Activated T-helper 2 cell treated with anti-CD3 and anti-CD28 coated beads, Interferon-gamma antibody, Interleukin-2, Interleukin-4, amounts not matched to agents 10 μg/mL and 5 μg/mL and 100 μg/mL, durations not matched to agents 14 hours and 24 hours and 36 hours (primary cell): ENCODE results near the gene ENG. TPM values are rescaled to one million over a fixed set of nuclear protein-coding genes. Genes with fewer than 3 reads are reported as not detected.
"Not testable (repeated sequence)": the region's sequence is repeated elsewhere in the genome, so short reads cannot be mapped to it uniquely, and the experiment has no call there.

Experiments used
- DNase-seq: peaks from one replicate; pipeline ENCODE4 v3.0.0; 2021; ENCODE audit warnings: low spot score
- H3K27ac Mint-ChIP-seq: one replicate; pipeline ENCODE4 v1.8.0; 2021; ENCODE audit warnings: mixed read lengths
- H3K27me3 Mint-ChIP-seq: one replicate; pipeline ENCODE4 v1.8.0; 2021; ENCODE audit warnings: low read depth, mixed read lengths
- H3K36me3 Mint-ChIP-seq: one replicate; pipeline ENCODE4 v1.8.0; 2021; ENCODE audit warnings: low read depth, mixed read lengths
- H3K4me1 Mint-ChIP-seq: one replicate; pipeline ENCODE4 v1.8.0; 2021; ENCODE audit warnings: low read depth, mixed read lengths
- H3K4me3 Mint-ChIP-seq: one replicate; pipeline ENCODE4 v1.8.0; 2021; ENCODE audit warnings: low read depth, mild to moderate bottlenecking, moderate library complexity, mixed read lengths
- H3K9me3 Mint-ChIP-seq: one replicate; pipeline ENCODE4 v1.8.0; 2021; ENCODE audit warnings: mixed read lengths
- intact Hi-C: fragments of 100-400 bp; cut with micrococcal nuclease; formaldehyde crosslinking; loops from one replicate; pipeline ENCODE4 v1.15.1; 2023
- total RNA-seq: library from RNA; stranded (reverse); gene quantifications from 2 replicates; pipeline ENCODE4 v1.2.3, GENCODE V29; 2022

ENG gene
- total RNA-seq, 1 donor from 2014 or later: 27.5 TPM

GRCh38 chr9:127854960-127855359 lies 502 bp upstream of the ENG start:
- peak overlapping the region; percentile 42 for H3K27ac Mint-ChIP-seq
- peaks cover 6% of the 10 kb centered on the region for H3K9me3 Mint-ChIP-seq
- H3K27me3 Mint-ChIP-seq: no peaks in the 10 kb centered on the region
- H3K4me1 Mint-ChIP-seq: peaks cover 14% of the 10 kb centered on the region
- no peak for DNase-seq
- intact Hi-C loops: no loop called here
- peaks cover 27% of the 10 kb centered on the region for H3K36me3 Mint-ChIP-seq
- peak overlapping the region; percentile 21 for H3K4me3 Mint-ChIP-seq

- intact Hi-C loops: no loop called here
- Mint-ChIP-seq H3K9me3 (peaks cover 16% of the 10 kb centered on the region), H3K27ac (peak overlapping the region; percentile 80), H3K4me3 (peak overlapping the region; percentile 87), H3K36me3 (peaks cover 40% of the 10 kb centered on the region), H3K4me1 (peaks cover 14% of the 10 kb centered on the region), H3K27me3 (no peaks in the 10 kb centered on the region)
- no peak for DNase-seq
These were observed 910 bp downstream of the ENG start for GRCh38 chr9:127853312-127854183.

GRCh38 chr9:127852829-127853228 lies 1.6 kb downstream of the ENG start:
- intact Hi-C loops: no loop called here
- H3K27ac Mint-ChIP-seq: peak overlapping the region; percentile 17
- peaks cover 14% of the 10 kb centered on the region for H3K4me1 Mint-ChIP-seq
- H3K36me3 Mint-ChIP-seq: peaks cover 42% of the 10 kb centered on the region
- no peaks in the 10 kb centered on the region for H3K27me3 Mint-ChIP-seq
- peaks cover 18% of the 10 kb centered on the region for H3K9me3 Mint-ChIP-seq
- peak overlapping the region; percentile 87 for H3K4me3 Mint-ChIP-seq
- no peak for DNase-seq

GRCh38 chr9:127850286-127850830 lies 4.1 kb downstream of the ENG start:
- Mint-ChIP-seq H3K9me3 (peaks cover 18% of the 10 kb centered on the region), H3K27ac (no peak overlapping the region), H3K4me3 (no peak overlapping the region), H3K27me3 (no peaks in the 10 kb centered on the region), H3K36me3 (peaks cover 42% of the 10 kb centered on the region), H3K4me1 (peaks cover 14% of the 10 kb centered on the region)
- DNase-seq: no peak
- intact Hi-C loops: no loop called here

GRCh38 chr9:127848756-127849504 lies 5.5 kb downstream of the ENG start:
- Mint-ChIP-seq H3K9me3 (peaks cover 18% of the 10 kb centered on the region), H3K4me3 (no peak overlapping the region), H3K27ac (no peak overlapping the region), H3K36me3 (peaks cover 42% of the 10 kb centered on the region), H3K4me1 (peaks cover 14% of the 10 kb centered on the region), H3K27me3 (no peaks in the 10 kb centered on the region)
- intact Hi-C loops: no loop called here
- DNase-seq: no peak

- intact Hi-C loops: no loop called here
- H3K27ac Mint-ChIP-seq: no peak overlapping the region
- peaks cover 42% of the 10 kb centered on the region for H3K36me3 Mint-ChIP-seq
These were observed 6.4 kb downstream of the ENG start for GRCh38 chr9:127847833-127848755.

GRCh38 chr9:127847178-127847510 lies 7.3 kb downstream of the ENG start:
- peaks cover 18% of the 10 kb centered on the region for H3K9me3 Mint-ChIP-seq
- no peak for DNase-seq
- H3K27me3 Mint-ChIP-seq: no peaks in the 10 kb centered on the region
- peaks cover 5% of the 10 kb centered on the region for H3K4me1 Mint-ChIP-seq
- intact Hi-C loops: no loop called here
- H3K4me3 Mint-ChIP-seq: no peak overlapping the region
- H3K36me3 Mint-ChIP-seq: peaks cover 36% of the 10 kb centered on the region
- no peak overlapping the region for H3K27ac Mint-ChIP-seq

More at GRCh38 chr9:127847833-127848755, 6.4 kb downstream of the ENG start:
- H3K9me3 Mint-ChIP-seq: peaks cover 18% of the 10 kb centered on the region
- H3K27me3 Mint-ChIP-seq: no peaks in the 10 kb centered on the region
- no peak overlapping the region for H3K4me3 Mint-ChIP-seq
- no peak for DNase-seq
- H3K4me1 Mint-ChIP-seq: peaks cover 12% of the 10 kb centered on the region

- H3K36me3 Mint-ChIP-seq: peaks cover 31% of the 10 kb centered on the region
- no peaks in the 10 kb centered on the region for H3K27me3 Mint-ChIP-seq
- no peaks in the 10 kb centered on the region for H3K4me1 Mint-ChIP-seq
- H3K4me3 Mint-ChIP-seq: no peak overlapping the region
- no peak for DNase-seq
- H3K9me3 Mint-ChIP-seq: peaks cover 18% of the 10 kb centered on the region
- intact Hi-C loops: no loop called here
- H3K27ac Mint-ChIP-seq: no peak overlapping the region
These were observed 7.8 kb downstream of the ENG start for GRCh38 chr9:127846443-127847177.

- peaks cover 16% of the 10 kb centered on the region for H3K9me3 Mint-ChIP-seq
- H3K27me3 Mint-ChIP-seq, intact Hi-C loops, H3K4me1 Mint-ChIP-seq, H3K27ac Mint-ChIP-seq, DNase-seq, H3K4me3 Mint-ChIP-seq: not testable (repeated sequence)
- H3K36me3 Mint-ChIP-seq: peaks cover 21% of the 10 kb centered on the region
These were observed 8.8 kb downstream of the ENG start for GRCh38 chr9:127845619-127846018.

- H3K9me3 Mint-ChIP-seq: peaks cover 13% of the 10 kb centered on the region
- H3K27ac Mint-ChIP-seq: no peak overlapping the region
- no peak overlapping the region for H3K4me3 Mint-ChIP-seq
- intact Hi-C loops: no loop called here
- H3K27me3 Mint-ChIP-seq: no peaks in the 10 kb centered on the region
- no peak for DNase-seq
- H3K4me1 Mint-ChIP-seq: no peaks in the 10 kb centered on the region
- H3K36me3 Mint-ChIP-seq: peaks cover 14% of the 10 kb centered on the region
These were observed 9.6 kb downstream of the ENG start for GRCh38 chr9:127844821-127845359.

- no peak for DNase-seq
- Mint-ChIP-seq H3K9me3 (no peaks in the 10 kb centered on the region), H3K4me3 (no peak overlapping the region), H3K4me1 (no peaks in the 10 kb centered on the region), H3K36me3 (no peaks in the 10 kb centered on the region), H3K27ac (no peak overlapping the region), H3K27me3 (no peaks in the 10 kb centered on the region)
- intact Hi-C loops: no loop called here
These were observed 13.2 kb downstream of the ENG start for GRCh38 chr9:127841087-127841835.
